HL-60/S4 (cell line): ENCODE results near the gene CA14.
"Not testable (repeated sequence)": the region's sequence is repeated elsewhere in the genome, so short reads cannot be mapped to it uniquely, and the experiment has no call there.

Experiments
- in situ Hi-C: fragments of 300-500 bp; cut with MboI; formaldehyde crosslinking; loops from 2 replicates; pipeline ENCODE4 v1.14.3; 2022; ENCODE audit warnings: low sequenced_read_pairs

CA14 gene

DNA sequence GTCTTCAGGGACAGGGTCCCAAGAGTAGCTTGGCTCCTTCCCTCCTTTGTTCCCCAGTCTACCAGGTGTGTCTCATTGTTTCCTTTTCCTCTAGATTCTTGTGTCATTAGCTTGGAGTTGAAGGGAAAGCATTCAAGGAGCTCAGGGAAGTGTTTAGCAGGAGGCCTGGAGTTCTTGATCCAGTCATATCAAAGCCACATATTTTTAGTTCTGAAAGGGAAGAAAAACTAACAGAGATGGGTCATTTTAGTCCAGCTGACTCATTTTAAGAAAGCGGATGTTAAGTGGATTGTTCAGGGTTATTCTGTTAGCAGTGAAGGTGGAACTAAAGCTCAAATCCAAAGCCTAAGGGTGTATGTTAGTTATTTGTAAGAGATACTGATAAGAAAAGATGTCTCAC, 15.7 kb downstream of the CA14 start:
- in situ Hi-C loops = no loop called here

- in situ Hi-C loops = no loop called here
Observed at GRCh38 chr1:150280138-150280707, 22.6 kb downstream of the CA14 start.

DNA sequence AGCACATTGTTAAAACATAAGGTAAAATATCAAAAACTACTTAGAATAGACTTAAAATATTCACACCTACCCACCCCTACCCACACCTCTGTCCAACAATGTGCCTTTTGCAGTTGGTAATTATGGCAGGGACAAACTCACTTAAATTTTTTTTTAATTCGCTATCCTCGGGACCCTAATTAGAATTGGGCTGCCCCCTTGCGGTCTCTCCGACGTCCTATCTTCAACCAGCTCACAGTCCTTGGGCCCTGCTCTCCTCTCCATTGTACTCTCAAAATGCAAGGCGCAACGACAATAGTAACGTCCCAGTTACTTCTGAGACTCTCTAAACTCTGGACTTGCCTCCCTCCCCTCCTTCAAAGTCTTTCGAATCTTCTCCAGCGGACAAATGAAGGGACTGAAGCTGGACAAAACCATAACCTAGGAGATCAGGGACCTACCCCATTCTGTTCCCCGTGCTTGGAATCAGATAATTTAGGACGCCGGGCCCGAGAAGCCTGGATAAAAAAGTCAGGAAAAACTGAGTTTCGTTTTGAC, 23.7 kb downstream of the CA14 start:
- in situ Hi-C loops = no loop called here

GRCh38 chr1:150281758-150282557, 24.4 kb downstream of the CA14 start, which contains the start of gene CIART:
CIART (plus strand) TSS chr1:150282554; CDS start chr1:150283268, 714 bp downstream.
- in situ Hi-C loops = no loop called here

DNA sequence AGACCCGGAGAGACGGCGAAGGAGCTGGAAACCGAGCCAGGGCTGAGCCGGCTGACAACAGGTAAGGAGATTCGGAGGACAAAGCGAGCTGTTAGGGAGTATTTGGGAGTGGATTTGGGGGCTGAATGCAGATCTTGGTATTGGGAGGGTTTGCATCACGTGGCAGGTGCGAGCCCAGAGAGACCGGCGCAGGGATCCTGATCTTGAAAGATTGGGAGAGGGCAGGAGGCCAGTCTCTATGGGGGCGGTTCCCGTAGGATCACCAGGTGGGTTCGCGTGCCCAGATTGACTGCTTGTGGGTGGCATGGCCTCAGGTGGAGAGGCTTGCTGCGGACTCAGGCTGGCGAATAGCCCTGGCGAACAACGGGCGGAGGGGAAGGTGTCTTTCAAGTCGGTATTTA, 25.0 kb downstream of the CA14 start:
- in situ Hi-C loops = no loop called here

DNA sequence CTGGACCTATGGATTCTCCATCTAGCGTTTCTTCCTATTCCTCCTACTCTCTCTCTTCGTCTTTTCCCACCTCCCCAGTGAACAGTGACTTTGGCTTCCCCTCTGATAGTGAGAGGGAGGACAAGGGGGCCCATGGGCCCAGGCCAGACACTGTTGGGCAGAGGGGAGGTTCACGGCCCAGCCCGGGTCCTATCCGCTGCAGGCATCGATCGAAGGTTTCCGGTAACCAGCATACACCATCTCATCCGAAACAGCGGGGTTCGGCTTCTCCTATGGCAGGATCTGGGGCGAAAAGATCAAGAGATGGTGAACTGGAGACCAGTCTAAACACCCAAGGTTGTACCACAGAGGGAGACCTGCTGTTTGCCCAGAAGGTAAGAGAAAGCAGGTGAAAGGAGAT, 25.7 kb downstream of the CA14 start:
- in situ Hi-C loops = no loop called here

- in situ Hi-C loops = no loop called here
Observed at GRCh38 chr1:150288382-150288781, 30.8 kb downstream of the CA14 start.

DNA sequence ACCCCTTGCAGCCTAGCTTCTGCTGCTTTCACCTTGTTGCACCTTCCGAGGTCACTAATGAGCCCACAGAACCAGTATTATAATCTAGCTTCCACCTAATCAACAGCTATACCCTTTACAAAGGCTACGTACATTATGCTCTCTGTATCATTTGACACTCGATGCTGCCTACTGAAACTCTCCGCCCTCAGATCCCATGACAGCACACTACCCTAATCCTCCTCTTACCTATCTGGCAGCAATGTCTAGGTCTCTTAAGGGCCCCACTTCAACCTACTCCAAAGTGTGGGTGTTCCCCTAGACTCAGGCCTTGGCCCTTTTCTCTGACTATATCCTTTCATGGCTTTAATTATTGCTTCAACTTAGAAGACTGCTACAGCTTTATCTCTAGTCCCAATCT, 31.2 kb downstream of the CA14 start:
- in situ Hi-C loops = no loop called here

DNA sequence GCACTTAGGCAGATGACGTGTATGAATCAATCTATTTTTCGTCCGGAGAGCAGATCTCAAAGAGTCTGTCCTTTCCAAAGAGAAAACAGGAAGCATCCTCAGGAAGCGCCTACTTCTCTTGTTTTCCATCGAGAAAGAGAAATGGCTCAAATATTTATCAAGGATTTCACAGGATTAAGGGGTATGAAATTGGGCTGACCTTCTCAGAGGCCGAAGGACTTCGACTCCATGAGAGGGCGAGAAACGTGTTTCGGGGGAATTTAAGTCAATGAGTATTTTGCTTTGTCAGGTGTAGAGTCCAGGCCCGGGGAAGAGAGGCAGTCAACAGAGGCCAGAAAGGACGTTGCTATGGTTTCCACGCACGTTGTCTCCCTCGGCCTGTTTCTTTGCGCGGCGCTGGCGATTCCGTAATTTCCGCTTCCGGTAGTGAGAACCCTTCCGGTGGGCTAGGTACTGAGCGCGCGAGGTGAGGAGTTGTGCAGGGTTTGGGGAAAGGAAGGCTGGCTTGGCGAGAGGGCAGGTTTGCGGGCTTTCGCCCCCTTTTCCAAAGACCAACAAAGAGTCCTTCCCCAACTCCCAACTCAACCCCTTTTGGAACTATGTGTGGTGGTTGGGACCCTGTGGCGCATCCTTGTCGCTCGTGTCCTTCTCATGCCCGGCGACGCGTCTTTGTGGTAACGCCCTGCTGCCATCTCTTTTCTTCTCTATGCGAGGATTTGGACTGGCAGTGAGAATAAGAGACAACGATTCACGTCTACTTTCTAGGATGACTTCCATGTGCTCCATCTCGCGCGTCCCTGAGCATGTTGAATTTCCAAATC, 36.1 kb downstream of the CA14 start, which contains the start of gene MRPS21:
Gene MRPS21 (plus strand): TSS at position 429 of the 821 bp plus-strand sequence. CDS start 506 bp downstream, outside the sequence.
- in situ Hi-C loops = no loop called here

DNA sequence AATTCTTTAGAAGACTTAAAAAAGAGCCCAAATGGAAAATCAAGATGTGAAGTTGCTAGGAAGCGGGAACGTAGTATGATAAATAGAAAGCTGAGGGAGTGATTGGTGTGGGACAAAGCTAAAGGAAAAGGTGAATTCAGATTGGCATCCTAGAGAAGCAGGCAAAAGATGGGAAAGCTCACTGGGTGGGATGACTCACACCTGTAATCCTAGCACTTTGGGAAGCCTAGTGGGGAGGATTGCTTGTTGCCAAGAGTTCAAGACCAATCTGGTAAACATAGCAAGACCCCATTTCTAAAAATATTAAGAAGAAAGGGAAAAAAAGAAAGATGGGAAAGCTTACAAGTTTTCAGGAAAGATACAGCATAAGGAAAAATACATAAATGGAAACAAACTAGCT, 37.9 kb downstream of the CA14 start:
- in situ Hi-C loops = no loop called here

- in situ Hi-C loops = no loop called here
Observed at GRCh38 chr1:150299716-150300115, 42.1 kb downstream of the CA14 start.

DNA sequence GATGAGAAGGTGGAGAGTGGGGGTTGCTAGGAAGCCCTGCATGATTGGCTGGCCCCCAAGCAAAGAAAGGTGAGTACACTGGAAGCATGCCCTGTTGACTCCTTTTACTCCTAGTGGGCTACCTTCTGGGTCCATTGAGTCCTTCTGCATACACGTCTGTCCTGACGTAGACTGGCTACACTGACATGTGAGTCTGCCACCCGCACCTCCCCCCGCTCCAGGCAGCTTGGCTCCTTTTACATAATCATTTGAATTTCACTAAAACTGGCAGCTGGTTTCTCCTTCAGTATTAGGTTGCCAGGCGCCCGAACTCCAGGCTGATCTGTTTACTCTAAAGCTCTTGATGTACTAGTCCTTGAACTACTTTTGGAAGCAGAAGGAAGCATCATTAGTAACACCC, 44.8 kb downstream of the CA14 start:
- in situ Hi-C loops = no loop called here

DNA sequence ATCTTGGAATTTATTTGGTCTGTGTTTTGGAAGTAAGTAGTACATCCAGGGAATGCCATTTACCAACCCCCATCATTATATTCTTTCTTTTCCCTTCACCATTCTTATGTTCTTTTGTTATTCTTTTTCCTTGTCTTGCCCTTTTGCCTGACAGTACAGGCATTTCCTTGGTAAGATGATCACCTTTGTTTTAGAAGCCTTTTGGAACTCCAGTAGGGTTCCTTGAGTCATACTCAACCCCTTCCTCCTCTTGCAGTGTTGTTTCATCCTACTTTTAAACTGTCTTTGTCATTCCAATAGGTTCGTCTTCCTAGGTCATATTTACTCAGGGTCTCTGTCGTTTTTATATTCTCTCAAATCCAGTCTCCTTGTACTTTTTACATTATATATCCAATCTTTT, 45.3 kb downstream of the CA14 start:
- in situ Hi-C loops = no loop called here

GRCh38 chr1:150308585-150308984, 51.0 kb downstream of the CA14 start:
- in situ Hi-C loops = not testable (repeated sequence)

DNA sequence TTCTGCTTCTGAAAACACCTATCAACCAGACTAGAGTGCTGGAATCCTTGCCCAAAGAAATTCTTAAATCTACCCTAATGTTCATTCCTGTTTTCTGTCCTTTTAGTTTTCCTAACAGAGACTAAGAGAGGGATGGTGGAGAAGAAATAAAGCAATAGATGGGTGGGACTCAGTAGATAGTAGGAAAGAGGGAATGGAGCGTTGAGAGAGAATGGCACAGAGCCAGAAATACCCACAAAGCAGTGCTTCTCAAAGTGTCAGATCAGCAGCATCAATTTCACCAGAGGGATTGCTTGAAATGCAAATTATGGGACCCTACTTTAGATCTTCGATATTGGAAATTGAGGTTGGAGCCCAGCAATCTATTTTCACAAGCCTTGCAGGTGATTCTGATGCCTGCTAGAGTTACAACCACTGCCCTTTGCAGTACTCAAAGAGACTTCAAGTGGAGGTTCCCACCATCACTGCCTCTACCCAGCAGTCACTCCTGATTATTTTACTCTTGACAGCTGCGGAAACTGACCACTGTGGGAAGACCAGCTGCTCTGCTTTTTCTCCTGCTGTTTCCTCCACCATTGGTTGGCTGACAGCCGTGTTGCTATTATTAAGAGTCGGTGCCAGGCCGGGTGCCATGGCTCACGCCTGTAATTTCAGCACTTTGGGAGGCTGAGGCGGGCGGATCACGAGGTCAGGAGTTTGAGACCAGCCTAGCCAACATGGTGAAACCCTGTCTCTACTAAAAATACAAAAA, 52.4 kb downstream of the CA14 start:
- in situ Hi-C loops = no loop called here

DNA sequence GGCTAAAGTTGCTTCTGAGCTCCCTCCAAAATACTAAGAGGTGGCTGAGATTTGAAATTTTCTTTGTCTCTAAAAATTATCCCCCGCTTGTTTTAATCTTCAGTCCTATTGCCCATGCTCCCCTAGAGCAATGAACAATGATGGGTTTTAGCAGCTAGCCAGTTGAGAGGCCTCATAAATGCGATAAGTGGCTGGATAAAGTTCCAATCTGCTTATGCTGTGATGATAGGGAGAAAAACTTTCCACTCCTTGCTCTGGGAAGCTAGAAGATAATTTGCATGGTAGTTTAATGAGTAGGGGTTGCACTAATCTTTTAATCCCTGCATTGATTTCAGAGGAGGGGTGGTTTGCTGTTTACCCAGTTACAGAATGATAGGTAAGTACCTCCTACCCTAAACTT, 54.2 kb downstream of the CA14 start:
- in situ Hi-C loops = no loop called here
